WTC11 (cell line): ENCODE results near the gene GRIK2.

ENCODE experiments used
- CREB1 ChIP-seq: sonication (generic); formaldehyde crosslinking; IDR thresholded peaks from 2 replicates; pipeline ENCODE4 v1.8.0; 2023; ENCODE audit warnings: mild to moderate bottlenecking, missing genetic modification reagents
- CTCF ChIP-seq: fragments of 200-600 bp; IDR thresholded peaks from 2 replicates; pipeline ENCODE4 v1.8.0; 2022; ENCODE audit warnings: antibody characterized with exemption
- SP1 ChIP-seq: sonication (generic); formaldehyde crosslinking; conservative IDR thresholded peaks from 2 replicates; pipeline ENCODE4 v1.8.1; 2022; ENCODE audit warnings: missing genetic modification reagents

- TF ChIP-seq CTCF, result no peak
- TF ChIP-seq SP1 (CRISPR knock-in tag), result no peak
- no peak for TF ChIP-seq CREB1 (CRISPR knock-in tag)
These were observed 28.7 kb downstream of the GRIK2 start for GRCh38 chr6:101422251-101422650.
